ENCODE results near the gene SS18L1.
A peak's percentile ranks its signal among the peaks of the same experiment; 100 is the strongest.

The SS18L1 gene

GRCh38 chr20:62175711-62176110 is 32.1 kb downstream of the SS18L1 start:
- peak; percentile 13 for DNase-seq

- peak; percentile 10 for DNase-seq
These were observed 33.3 kb downstream of the SS18L1 start for GRCh38 chr20:62176866-62177265.

GRCh38 chr20:62177307-62177706 is 33.7 kb downstream of the SS18L1 start:
- peak; percentile 9 for DNase-seq

- DNase-seq: no peak
These were observed 35.0 kb downstream of the SS18L1 start for GRCh38 chr20:62178316-62179161.

GRCh38 chr20:62179162-62179504 is 35.6 kb downstream of the SS18L1 start:
- DNase-seq: no peak

- no peak for DNase-seq
These were observed 38.2 kb downstream of the SS18L1 start for GRCh38 chr20:62181808-62182207.

GRCh38 chr20:62182469-62183425 is 39.2 kb downstream of the SS18L1 start, which contains the start of gene MTG2:
Gene MTG2 (plus strand): TSS chr20:62183028. CDS start chr20:62193421, 10,393 bp downstream.
- peak; percentile 95 for DNase-seq

- DNase-seq: no peak
These were observed 40.0 kb downstream of the SS18L1 start for GRCh38 chr20:62183426-62184142.

- no peak for DNase-seq
These were observed 42.5 kb downstream of the SS18L1 start for GRCh38 chr20:62186096-62186426.

GRCh38 chr20:62186887-62187866 is 43.6 kb downstream of the SS18L1 start:
- DNase-seq: no peak

- no peak for DNase-seq
These were observed 47.3 kb downstream of the SS18L1 start for GRCh38 chr20:62190639-62191411.

GRCh38 chr20:62191781-62192559 is 48.4 kb downstream of the SS18L1 start:
- DNase-seq: no peak

- DNase-seq: no peak
These were observed 49.1 kb downstream of the SS18L1 start for GRCh38 chr20:62192635-62193034.

GRCh38 chr20:62193079-62194025 is 49.8 kb downstream of the SS18L1 start:
- no peak for DNase-seq

GRCh38 chr20:62195075-62195405 is 51.5 kb downstream of the SS18L1 start:
- no peak for DNase-seq

GRCh38 chr20:62195736-62196135 is 52.2 kb downstream of the SS18L1 start:
- DNase-seq: no peak

GRCh38 chr20:62196286-62196685 is 52.7 kb downstream of the SS18L1 start:
- no peak for DNase-seq

- no peak for DNase-seq
These were observed 53.7 kb downstream of the SS18L1 start for GRCh38 chr20:62197311-62197710.

- DNase-seq: no peak
These were observed 54.2 kb downstream of the SS18L1 start for GRCh38 chr20:62197801-62198200.

Data from CD4-positive, alpha-beta T cell treated with Interleukin-15 for 1 hour (primary cell).